Hindlimb muscle (tissue), 1 donor: ENCODE results near the gene STAB1. TPM values are rescaled to one million over a fixed set of nuclear protein-coding genes. Genes with fewer than 3 reads are reported as not detected.
A peak's percentile ranks its signal among the peaks of the same experiment; 100 is the strongest.

Experiments
- DNase-seq: peaks from one replicate; pipeline ENCODE4 v3.0.0-alpha.2; 2013
- polyA plus RNA-seq: library from polyadenylated mRNA; unstranded; fragments of 120-200 nt; gene quantifications from one replicate; pipeline ENCODE4 v1.2.1, GENCODE V29; 2013; ENCODE audit not compliant: insufficient read length

STAB1 gene
- polyA plus RNA-seq, 1 donor: 59.9 TPM

- DNase-seq: no peak
Observed at GRCh38 chr3:52458031-52458760, 36.9 kb upstream of the STAB1 start.

- DNase-seq: no peak
Observed at GRCh38 chr3:52458770-52459545, 36.2 kb upstream of the STAB1 start.

GRCh38 chr3:52461874-52462273, 33.3 kb upstream of the STAB1 start:
- no peak for DNase-seq

- DNase-seq: no peak
Observed at GRCh38 chr3:52463416-52463815, 31.7 kb upstream of the STAB1 start.

- DNase-seq: no peak
Observed at GRCh38 chr3:52468336-52468735, 26.8 kb upstream of the STAB1 start.

- DNase-seq: no peak
Observed at GRCh38 chr3:52469001-52469400, 26.1 kb upstream of the STAB1 start.

- DNase-seq: no peak
Observed at GRCh38 chr3:52470920-52471319, 24.2 kb upstream of the STAB1 start.

- DNase-seq: peak; percentile 46
Observed at GRCh38 chr3:52471371-52472238, 23.5 kb upstream of the STAB1 start.

- no peak for DNase-seq
Observed at GRCh38 chr3:52472239-52473000, 22.7 kb upstream of the STAB1 start.

- no peak for DNase-seq
Observed at GRCh38 chr3:52473026-52473425, 22.1 kb upstream of the STAB1 start.

- no peak for DNase-seq
Observed at GRCh38 chr3:52477076-52477795, 17.9 kb upstream of the STAB1 start.

- DNase-seq: no peak
Observed at GRCh38 chr3:52477796-52478095, 17.4 kb upstream of the STAB1 start.

GRCh38 chr3:52479037-52479876, 15.9 kb upstream of the STAB1 start:
- DNase-seq: no peak

GRCh38 chr3:52479877-52480575, 15.1 kb upstream of the STAB1 start:
- no peak for DNase-seq

- DNase-seq: no peak
Observed at GRCh38 chr3:52480768-52481715, 14.1 kb upstream of the STAB1 start.

- DNase-seq: no peak
Observed at GRCh38 chr3:52481819-52482521, 13.2 kb upstream of the STAB1 start.

GRCh38 chr3:52483081-52483480, 12.1 kb upstream of the STAB1 start:
- no peak for DNase-seq
